Hindlimb muscle (tissue), 1 donor: ENCODE data around the gene PITPNC1. TPM values are rescaled to one million over a fixed set of nuclear protein-coding genes. Genes with fewer than 3 reads are reported as not detected.

Experiments used
- DNase-seq: peaks from one replicate; pipeline ENCODE4 v3.0.0-alpha.2; 2013
- polyA plus RNA-seq: library from polyadenylated mRNA; unstranded; fragments of 120-200 nt; gene quantifications from one replicate; pipeline ENCODE4 v1.2.1, GENCODE V29; 2013; ENCODE audit not compliant: insufficient read length

PITPNC1 gene
- polyA plus RNA-seq, 1 donor, result 8.8 TPM

DNA sequence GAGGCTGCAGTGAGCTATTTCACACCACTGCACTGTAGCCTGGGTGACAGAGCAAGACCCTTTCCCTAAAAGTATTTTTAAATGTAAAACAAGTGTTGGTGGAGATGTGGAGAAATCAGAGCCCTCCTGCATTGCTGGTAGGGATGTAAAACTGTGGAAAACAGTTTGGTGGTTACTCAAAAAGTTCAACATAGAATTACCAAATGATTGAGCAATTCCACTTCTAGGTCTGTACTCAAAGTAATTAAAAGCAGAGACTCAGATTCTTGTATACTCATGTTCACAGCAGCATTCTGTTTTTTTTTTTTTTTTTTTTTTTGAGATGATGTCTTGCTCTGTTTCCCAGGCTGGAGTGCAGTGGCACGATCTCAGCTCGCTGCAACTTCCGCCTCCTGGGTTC, 141.8 kb downstream of the PITPNC1 start:
- DNase-seq, result no peak

DNA sequence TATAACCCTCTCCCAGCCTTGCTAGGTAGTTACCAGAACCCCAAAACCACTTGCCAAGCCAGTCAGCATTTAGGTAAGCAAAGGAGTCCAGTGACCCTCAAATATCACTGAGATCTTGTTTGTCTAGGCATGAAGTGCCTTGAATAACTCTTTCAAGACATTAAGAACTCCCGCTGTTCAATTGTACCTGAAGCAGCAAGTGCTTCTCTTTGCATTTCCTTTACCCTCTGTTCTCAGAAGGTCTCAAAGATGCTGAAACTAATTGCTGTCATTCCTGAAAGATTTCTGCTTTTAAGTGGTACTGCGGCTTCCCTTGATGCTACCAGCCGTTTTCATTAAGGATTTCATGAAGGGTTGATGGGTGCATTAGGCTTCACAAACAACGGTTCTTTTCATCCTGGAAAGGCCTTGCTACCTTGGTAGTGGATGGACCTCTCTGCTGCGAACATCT, 142.7 kb downstream of the PITPNC1 start:
- DNase-seq, result no peak

DNA sequence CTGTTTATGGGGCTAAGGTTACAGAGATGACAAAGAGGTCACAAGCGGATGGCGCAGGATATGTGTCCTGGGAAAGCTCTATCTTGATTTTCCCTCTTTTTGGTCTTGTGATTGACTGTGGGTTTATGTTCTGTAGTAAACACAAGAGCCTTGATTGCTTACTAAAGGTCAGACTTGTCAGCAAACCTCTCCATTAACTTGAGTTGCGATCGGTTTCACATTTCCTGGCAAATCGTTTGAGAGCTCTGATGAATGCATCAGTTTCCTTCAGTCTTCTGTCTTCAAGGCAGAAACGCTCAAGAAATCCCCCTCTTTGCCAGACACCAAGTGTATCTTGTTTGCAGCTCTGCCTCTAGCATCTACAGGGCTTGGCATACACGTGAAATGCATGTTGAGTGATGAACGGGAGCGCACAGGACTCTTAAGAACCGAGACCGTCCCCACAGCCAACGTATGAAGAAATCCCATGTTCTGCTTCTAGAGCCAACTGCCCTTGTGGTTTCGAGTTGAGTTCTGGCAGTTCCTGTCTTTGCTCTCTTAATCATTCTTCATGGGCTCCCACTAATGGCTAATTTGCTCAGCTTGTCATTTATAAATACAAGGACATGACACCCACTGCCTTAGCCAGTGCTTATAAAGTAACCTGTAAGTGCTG, 143.3 kb downstream of the PITPNC1 start:
- no peak for DNase-seq

DNA sequence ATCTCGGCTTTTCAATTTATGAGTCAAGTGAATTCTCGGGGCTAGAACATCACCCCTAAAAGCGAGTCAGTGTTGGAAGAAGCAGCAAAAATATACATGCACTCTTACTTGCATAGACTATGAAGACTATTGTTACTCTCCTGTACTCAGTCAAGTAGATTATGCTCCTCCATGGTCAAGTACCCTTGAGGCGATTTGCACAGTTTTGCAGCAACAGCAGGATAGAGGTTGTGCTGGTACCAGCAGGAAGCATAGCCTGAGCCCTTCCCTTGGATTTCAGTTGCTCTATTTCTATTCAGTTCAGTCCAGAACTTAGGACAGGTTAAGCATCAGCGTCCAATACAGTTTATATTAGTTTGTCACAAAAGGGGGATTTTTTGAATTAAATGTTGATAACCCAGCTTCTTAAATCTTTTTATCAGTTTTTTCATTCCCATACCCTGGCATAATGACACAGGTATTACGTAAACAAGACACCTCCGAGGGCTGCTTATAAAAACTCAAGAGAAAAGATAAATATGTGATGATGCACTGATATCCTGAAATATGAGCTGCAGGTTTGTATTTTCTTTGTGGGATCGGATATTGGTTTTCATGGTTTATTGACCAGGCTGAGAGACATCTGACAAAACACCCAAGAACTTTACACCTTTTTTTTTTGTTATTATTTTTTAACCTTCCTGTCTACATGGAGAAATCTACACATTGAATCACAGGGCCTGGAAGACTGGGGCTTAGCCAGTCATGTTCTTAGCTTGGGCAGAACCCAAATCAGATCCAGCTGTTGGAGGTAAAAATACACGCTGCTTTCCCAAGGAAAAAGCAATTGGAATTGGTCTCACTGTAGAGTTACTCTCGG, 144.1 kb downstream of the PITPNC1 start:
- peak; percentile 36 for DNase-seq

DNA sequence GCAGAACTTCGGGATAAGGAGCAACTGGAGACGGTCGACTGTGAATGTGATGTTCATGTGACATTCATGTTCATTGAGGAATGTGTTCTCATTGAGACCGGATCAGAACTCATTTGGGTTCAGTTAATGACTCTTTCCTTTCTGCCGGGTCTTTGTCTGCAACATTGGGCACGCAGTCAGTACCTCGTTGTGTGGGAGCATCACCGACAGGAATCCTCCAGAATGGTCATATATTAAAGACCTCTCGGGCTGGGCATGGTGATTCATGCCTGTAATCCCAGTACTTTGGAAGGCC, 144.6 kb downstream of the PITPNC1 start:
- DNase-seq, result no peak

DNA sequence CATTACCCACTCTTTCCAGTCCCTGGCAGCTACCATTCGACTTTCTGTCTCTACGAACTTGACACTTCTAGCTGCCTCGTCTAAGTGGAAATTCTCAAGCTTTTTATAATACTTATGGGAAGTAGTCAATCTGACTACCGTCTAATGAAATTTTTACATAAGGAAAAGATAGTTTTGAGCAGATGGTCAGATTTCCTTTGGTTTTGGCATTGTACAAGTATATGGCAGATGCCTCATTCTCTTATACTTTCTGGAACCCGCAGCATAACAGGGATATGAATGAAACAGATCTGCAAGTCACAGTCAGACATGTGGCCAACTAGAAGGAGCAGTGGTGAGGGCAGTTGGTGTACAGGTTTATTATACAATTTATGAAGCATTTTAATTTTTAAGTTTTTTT, 146.0 kb downstream of the PITPNC1 start:
- DNase-seq, result no peak

DNA sequence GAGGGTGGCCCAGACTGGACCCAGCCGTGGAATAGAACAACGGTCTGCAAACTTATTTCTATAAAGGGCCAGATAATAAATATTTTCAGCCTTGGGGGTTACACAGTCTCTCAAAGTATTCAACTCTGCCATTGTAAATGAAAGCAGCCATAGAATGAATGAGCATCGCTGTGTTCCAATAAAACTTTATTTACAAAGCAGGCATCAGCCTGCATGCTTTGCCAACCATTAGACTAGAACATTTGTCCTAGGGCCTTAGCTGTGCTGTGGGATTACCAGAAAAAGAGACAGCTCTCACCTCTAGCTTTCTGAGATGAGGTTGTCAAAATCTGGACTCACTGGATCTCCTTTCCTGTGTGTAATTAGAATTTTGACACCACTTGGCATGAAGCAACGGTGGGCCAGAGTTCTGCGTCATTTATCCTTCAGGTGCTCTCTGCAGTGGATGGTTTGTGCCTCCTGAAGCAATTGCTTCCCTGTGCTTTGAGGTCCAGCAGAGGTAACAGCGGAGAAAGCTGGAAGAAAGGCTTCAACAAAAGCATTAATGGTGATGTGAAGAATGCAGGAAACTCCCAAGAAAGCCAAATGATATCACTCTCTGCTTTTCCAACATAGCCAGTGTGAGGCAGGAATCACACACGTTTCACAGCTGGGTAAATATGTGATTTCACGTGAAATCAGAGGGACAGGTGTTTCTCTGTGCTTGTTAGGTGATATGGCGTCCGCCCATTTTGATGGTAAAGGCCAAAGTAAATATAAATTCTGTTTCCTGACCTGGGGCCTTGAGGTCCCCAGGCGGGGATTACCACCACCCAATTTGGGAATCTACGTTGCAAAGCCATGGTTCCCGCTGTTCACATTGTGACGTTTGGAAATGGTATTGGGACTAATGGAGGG, 148.4 kb downstream of the PITPNC1 start:
- DNase-seq, result no peak

DNA sequence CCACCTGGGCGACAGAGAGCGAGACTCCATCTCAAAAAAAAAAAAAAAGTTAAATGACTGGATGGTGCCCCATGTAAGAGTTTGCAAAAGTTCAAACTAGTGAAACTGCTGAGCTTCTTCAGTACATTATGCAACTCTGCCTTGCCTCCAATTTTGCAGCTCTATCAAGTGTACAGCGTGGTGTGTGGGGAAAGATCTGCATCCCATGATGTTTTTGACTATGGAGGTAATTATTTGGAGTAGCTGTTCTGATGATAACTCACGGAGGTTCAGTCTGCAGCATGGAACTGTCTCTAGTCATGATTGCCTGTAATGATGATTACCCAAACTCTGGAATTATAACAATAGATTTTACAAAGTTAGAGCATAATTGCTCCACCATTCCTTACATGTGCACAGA, 149.6 kb downstream of the PITPNC1 start:
- DNase-seq, result no peak

DNA sequence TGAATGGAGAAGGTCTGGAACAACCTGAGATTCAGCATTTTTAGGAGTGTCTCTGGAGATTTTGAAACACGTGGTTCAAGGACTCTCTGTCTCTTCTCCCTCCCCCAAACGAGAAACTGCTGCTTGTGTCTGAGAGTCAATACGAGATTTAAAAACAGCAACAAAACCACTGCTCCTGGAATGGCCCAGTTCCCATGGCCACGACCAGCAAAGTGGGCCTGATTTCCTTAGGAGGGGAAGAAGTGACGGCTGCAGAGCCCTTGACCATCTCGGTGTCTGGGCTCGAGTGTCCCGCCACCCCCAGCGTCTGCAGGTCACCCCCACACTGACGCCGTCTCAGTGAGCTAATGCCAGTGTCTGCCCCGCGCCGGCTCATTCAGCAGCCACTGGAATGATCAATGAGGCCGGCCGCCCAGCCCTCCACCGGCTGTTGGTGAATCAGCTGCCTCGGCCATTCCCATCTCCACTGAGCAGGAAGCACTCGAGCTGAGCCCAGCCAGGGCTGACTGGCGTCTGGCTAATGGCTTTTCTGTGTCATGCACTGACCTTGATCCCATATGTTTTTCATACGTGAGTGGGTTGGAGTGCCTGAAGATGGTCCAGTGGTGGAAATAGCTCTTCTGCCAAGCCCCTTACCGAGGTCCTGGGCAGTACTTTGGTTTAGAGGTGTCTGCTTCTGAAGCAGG, 151.8 kb downstream of the PITPNC1 start:
- peak; percentile 74 for DNase-seq

DNA sequence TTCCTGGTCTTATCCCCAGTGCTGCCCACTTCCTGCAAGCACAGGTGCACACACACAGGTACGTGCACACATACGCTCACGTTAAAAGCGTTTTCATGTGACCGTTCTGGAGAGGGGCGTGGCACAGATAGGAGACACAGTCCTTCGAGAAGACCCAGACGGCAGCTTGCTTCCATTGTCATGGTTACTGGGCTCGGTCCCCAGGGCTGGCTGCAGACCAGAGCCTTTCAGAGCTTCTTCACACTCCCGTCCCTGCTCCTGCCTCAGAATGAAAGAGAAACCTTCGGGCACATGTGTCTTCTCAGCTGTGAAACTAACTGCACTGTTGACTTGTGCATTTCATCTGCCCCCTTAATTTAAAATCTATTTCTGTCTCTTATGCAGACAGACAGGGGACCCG, 154.2 kb downstream of the PITPNC1 start:
- peak; percentile 40 for DNase-seq

DNA sequence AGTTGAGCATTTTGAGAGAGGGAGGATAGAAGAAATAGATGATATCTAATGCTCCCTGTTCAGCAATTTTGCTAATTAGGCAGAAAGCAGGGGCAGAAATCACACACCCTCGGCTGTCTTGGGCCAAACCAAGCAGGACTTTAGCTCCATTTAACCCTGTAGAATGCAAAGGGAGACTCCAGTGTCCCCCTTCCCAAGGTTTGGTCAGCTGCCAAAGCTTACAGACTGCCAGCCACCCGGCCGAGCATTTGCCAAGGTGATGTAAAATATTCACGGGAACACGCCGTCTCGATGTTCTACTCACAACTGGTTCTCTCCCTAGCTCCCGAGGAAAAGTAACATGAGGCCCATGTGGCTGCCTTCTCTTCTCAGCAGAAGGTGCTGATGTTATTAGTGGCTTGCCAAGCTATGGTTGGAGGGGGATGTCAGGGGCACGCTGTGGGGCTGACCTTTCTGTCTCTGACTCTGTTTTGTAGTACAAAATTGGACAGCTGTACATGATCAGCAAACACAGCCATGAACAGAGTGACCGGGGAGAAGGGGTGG, 155.3 kb downstream of the PITPNC1 start:
- no peak for DNase-seq

DNA sequence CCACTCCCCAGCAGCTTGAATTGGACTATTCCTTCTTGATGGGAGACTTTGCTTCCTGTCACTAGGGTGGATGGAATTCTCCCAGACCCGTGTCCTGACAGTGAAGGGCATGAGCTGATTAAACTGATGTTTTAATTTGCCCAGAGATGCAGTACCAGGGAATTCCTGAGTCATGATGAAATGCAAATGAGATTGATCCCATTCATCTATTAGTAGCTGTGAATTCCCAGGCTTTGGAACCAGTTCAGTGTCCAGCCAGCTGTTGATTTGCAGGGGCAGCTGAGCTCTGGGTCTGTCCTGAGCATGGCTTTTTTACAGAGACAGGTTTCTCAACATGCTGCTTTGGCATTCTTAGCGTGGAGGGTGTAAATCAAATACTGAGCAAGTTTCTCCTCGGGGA, 157.9 kb downstream of the PITPNC1 start:
- no peak for DNase-seq

DNA sequence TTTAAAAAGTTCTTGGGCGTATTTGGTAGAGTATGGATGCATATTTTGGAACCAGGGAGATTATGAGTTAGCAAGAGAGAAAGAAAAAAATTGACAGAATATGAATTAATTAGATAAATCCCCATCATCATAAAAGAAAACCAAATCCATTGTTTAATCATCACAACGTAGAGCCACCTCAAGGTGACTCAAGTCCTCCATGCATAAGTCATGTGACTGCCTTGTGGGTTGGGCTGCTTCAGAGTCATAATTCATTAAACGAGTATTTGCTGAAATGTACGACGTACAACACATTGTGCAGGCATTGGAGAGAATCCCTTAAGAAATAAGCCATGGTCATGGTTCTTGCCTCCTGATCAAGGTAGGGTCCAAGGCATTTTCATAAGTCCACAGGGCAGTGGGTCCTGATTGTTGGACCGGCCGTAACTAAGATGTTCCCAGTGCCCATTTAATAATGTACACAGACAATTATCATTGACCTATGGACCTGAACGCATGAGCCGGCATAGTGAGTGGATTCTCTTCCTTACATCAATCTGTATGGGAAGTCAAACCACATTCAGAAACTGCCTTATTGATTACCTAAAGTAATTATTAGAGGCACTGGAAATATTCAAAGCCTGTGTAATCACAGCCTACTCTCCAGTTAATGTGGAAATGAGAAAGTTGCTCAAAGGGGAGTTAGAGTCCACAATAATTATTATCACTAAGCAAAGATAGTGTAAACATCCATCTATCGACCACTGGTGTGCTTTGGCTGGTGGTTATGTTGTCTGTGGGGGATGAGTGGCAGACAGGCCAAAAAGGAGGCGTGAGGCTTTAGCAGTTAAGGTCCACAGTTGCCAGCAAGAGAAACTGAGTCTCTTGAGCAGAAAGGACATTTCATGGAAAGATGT, 165.4 kb downstream of the PITPNC1 start:
- no peak for DNase-seq

DNA sequence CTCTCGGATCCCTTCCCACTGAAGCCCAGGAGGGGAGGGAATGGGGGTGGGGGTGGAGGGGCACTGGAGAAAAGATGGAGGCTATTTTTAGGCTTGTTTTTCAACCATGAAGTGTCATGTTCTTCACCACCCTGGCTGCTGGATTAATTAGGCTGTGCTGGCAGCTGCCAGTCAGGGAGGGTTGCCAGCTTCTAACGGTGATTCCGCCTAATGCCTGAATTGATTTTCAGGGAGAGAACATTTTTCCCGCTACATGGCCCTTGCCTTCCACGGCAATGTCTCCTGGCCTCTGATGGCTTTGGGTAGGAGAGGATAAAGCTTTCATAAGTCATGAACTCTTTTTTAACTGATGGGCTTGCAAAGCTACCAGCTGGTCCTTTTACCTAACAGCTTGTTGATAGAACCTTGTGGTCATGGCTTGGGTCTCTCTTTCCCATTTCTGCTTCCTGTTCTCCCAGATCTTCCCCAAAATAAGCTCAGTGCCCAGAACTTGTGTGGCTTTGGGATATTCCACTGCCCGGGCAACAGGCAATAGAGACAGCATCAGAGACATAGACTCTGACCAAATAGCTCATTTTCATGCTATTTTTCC, 167.4 kb downstream of the PITPNC1 start:
- DNase-seq, result no peak

DNA sequence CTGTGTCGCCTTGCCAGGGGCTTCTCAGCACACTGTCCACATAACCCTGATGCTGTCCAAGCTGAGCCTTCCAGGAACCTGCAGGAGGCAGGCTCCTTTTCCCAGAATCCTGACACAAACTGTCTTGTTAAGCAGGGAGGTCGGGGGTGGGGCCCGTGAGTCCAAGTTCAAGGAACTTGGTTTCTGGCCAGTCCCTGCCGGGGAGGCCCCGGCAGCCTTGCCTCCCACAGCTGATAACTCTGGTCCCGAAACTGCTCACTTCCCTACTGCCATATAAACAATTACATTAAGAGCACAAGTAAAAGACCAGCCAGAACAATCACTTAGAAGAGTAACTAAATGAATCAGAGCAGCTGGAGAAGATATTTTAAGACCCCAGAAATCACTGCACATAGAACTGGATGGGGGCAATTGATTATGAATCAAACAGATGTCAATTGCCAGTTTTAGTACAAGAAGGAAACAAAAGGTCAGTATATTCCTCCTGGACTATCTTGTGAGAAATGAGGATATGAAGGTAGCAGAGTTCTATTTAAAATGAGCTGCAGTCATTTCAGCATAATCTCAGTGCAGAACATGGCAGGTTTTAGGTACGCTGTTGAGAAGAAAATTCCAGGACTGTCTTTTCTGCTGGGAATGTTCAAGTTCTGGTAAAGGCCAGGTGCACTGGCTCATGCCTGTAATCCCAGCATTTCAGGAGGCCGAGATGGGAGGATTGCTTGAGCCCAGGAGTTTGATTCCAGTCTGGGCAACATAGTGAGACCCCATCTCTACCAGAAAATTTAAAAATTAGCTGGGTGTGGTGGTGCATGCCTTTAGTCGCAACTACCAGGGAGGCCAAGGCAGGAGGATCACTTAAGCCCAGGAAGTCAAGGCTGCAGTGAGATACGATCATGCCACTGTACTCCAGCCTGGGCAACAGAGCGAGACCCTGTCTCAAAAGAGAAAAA, 169.8 kb downstream of the PITPNC1 start:
- peak; percentile 46 for DNase-seq

DNA sequence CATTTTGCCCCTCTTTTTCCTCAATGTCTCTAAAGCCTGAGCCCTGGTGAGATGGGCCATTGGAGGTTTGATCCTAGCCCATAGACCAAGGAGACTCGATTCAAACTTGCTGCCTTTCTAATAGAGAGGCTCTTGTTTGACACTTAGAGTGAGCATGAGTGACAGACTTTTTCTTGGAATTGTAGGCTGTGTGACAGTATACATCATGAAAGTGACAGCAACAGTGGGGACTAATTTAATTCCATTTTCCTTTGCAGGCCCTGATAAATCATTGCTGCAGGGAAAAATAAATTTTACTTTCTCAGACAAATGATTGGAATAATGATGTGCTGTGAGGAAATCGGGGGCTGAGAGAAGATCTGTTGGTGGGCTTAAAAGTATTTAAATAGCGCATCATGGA, 171.6 kb downstream of the PITPNC1 start:
- DNase-seq, result no peak

DNA sequence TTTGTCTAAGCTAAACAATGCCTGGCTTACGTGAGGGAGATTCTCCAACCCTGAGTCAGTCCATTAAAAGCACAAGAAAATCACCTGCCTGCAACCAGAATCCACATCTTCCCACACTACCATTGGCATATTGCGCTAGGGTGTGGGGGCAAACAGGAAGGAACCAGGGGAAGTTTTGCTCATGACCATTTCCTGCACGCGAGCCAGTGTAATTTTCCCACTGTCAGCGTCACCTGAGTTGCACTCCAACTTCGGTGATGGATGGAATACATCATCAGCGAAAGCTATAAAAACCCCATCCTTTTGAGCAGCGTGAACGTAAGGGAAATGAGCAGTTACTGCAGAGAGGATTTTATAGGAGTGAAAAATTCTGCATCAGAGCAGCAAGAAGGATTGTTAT, 172.7 kb downstream of the PITPNC1 start:
- DNase-seq, result no peak

DNA sequence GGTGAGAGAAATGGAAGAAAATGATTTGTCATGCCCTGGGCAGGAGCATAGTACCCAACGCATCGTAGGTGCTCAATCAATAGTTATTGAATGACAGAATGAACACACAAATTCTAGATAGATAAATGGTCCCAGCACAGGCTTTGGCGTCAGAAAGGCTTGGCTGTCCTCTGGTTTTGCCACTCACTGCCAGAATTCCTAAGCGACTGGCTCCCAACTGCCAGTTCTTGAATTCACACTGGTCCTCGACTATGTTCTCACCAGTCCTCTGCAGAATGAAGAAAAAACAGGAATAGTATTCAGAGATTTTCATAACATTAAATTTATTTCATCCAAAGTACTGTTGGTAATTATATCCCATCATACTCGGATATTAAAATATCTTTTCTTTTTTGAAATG, 177.6 kb downstream of the PITPNC1 start:
- DNase-seq, result no peak

DNA sequence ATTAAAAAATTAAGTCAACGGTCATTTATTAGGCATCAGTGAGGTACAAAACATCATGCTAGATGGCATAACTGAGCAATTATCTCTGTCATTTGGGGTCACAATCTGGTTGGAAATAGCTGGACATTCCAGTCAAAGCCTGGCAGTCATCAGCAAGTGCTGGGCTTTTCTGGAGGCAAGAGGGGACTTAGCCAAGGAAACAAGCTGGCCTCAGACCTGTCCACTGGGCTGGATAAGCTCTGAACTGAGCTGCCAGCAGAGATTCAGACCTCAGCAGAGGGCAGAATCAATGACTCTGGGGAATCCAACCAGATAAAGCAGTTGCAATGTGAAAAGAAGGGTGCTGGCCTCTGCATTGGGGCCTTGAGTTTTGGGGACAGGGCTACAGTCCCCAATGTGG, 178.8 kb downstream of the PITPNC1 start:
- no peak for DNase-seq
